ENCODE data around the gene NMRK1.

DNA sequence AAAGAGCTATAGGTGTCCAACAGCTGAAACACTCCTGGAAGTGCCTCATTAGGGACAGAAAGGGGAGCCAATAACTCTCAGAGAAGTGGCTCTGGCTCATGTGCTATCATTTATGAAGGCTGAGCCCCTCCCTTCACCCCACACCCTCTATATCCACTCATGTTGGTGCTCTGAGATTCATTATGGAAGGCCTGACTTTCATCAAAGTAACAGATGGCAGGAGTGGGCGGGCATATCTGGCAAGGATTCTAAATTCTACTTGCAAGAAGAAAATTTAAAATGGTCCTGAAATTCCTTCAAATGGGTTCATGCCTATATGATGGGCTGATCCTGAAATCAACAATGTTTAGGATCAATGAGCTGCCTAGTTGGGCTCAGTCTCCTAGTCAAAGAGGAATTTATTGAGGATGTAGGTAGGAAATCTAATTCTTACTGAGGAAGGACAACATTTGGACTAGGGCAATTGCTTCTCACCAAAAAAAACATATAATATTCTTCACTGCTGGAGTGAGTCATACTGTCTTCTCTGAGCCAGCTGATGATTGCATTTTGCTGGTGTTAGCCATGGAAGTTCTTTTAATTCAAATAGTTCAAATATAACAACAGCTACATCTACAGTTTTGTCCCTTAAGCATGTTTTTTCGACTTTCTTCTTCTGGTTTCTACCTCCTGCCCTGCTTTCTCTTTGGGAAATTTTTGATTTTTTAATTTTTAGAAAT lies 23.5 kb downstream of the NMRK1 start:
- TF ChIP-seq YY1 (IDR thresholded peaks at IDR 0.05; ENCODE audit: insufficient read depth, insufficient read length) (no peak), SUZ12 (IDR thresholded peaks at IDR 0.05; ENCODE audit: extremely low read depth, insufficient read depth, insufficient read length) (no peak), ZNF274 (IDR thresholded peaks at IDR 0.05; ENCODE audit: low read depth, low read length) (no peak)

Data from NT2/D1 (cell line).